Tibial nerve (tissue), 4 donors: ENCODE measurements around the gene OR2V1. TPM values are rescaled to one million over a fixed set of nuclear protein-coding genes. Genes with fewer than 3 reads are reported as not detected.
"Not testable (repeated sequence)": the region's sequence is repeated elsewhere in the genome, so short reads cannot be mapped to it uniquely, and the experiment has no call there.

Experiments
- DNase-seq, 2 donors: peaks; one replicate each; pipeline ENCODE4 v3.0.0-alpha.2; 2019; ENCODE audit warnings: low spot score in 2 of 2
- H3K27ac ChIP-seq, 4 donors: fragments of 200-600 bp; sonication (generic) in 3 of 4; one replicate each; pipeline ENCODE4 v1.5.1; 2017 to 2019; ENCODE audit warnings: mild to moderate bottlenecking in 1 of 4
- H3K27me3 ChIP-seq, 2 donors: fragments of 200-600 bp; sonication (generic) in 1 of 2; one replicate each; pipeline versions ENCODE4 v1.5.1 to v1.6.0; 2017 to 2019
- H3K36me3 ChIP-seq, 3 donors: fragments of 200-600 bp; sonication (generic); one replicate each; pipeline ENCODE4 v1.5.1; 2018 to 2019
- H3K4me1 ChIP-seq, 4 donors: fragments of 200-600 bp; sonication (generic) in 3 of 4; one replicate each; pipeline ENCODE4 v1.5.1; 2017 to 2019
- H3K4me3 ChIP-seq, 4 donors: fragments of 200-600 bp; sonication (generic) in 3 of 4; one replicate each; pipeline ENCODE4 v1.5.1; 2017 to 2019; ENCODE audit warnings: mild to moderate bottlenecking in 1 of 4, moderate library complexity in 1 of 4
- H3K9me3 ChIP-seq, 4 donors: fragments of 200-600 bp; sonication (generic) in 3 of 4; one replicate each; pipeline ENCODE4 v1.5.1; 2017 to 2019
- CTCF ChIP-seq, 5 experiments: fragments of 200-600 bp in 3 of 5; fragments of 450-650 bp in 2 of 5; sonication (generic) in 3 of 5; IDR thresholded peaks; one replicate each; pipeline ENCODE4 v1.5.1; 2016 to 2019; ENCODE audit warnings: antibody characterized with exemption in 5 of 5, mild to moderate bottlenecking in 3 of 5, moderate library complexity in 2 of 5
- EP300 ChIP-seq, 2 donors: sonication (generic); formaldehyde crosslinking; IDR thresholded peaks; one replicate each; pipeline ENCODE4 v1.6.1; 2017; ENCODE audit warnings: antibody characterized with exemption in 2 of 2, mild to moderate bottlenecking in 1 of 2
- POLR2A ChIP-seq, 2 donors: fragments of 450-650 bp; IDR thresholded peaks; one replicate each; pipeline ENCODE4 v1.6.1; 2017; ENCODE audit warnings: antibody characterized with exemption in 2 of 2, mild to moderate bottlenecking in 2 of 2, moderate library complexity in 2 of 2
- WGBS, 2 donors: methylation state at CpG; one replicate each; pipeline ENCODE4 v1.1.5; 2018; 5-methylcytosine and 5-hydroxymethylcytosine counted together
- total RNA-seq, 4 donors: library from RNA; depleted of rRNA; stranded (reverse); fragments of >200 nt; gene quantifications; one replicate each; pipeline ENCODE4 v1.1.0, GENCODE V29; 2016

The OR2V1 gene
- total RNA-seq, 4 donors from 2014 or later: not detected

- peaks cover 3 to 16% of the 10 kb centered on the region in 2 donors for H3K27me3 ChIP-seq
- H3K4me1 ChIP-seq, H3K9me3 ChIP-seq, H3K27ac ChIP-seq, H3K36me3 ChIP-seq, DNase-seq, H3K4me3 ChIP-seq: not testable (repeated sequence)
- WGBS, 2 donors: 82 to 91% methylated on average over 3 of the region's 3 CpGs
Observed at GRCh38 chr5:181095162-181095561, 35.8 kb downstream of the OR2V1 start.

GRCh38 chr5:181092428-181092827 is 38.5 kb downstream of the OR2V1 start:
- Histone ChIP-seq H3K4me1 (no peaks in the 10 kb centered on the region), H3K36me3 (no peaks in the 10 kb centered on the region), H3K27me3 (no peaks in the 10 kb centered on the region), H3K9me3 (peaks cover 0 to 3% (median 0%) of the 10 kb centered on the region in 4 donors), H3K27ac (no peak overlapping the region), H3K4me3 (no peak overlapping the region)
- TF ChIP-seq CTCF (IDR thresholded peaks at IDR 0.05) (no peak), POLR2A (IDR thresholded peaks at IDR 0.05) (no peak), EP300 (IDR thresholded peaks at IDR 0.05) (no peak)
- WGBS, 2 donors: 53 to 67% methylated on average over 7 of the region's 7 CpGs
- DNase-seq: no peak

DNA sequence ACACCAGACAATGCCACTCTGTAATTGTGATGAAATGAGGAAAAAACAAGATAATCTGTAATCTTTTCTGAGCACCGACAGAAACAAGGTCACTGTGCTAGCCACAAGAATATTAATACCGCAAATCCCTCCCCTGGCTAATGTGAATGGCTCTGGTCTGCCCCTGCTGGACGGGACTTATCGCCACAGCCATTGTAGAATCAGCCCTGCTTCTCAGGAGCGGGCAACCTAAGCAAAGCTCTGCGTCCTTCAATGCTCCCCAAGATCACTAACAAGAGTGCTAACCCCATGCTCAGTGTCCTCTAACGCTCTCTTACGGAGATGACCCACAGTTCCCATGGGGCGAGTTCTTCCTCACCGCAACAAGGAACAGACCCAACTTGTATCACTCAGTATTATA is 42.7 kb downstream of the OR2V1 start:
- Histone ChIP-seq H3K27me3 (peaks cover 0 to 3% of the 10 kb centered on the region in 2 donors), H3K9me3 (no peaks in the 10 kb centered on the region), H3K27ac (no peak overlapping the region), H3K4me1 (no peaks in the 10 kb centered on the region), H3K36me3 (no peaks in the 10 kb centered on the region), H3K4me3 (no peak overlapping the region)
- 57 to 64% methylated on average over 10 of the region's 10 CpGs for WGBS, 2 donors
- DNase-seq: no peak
- TF ChIP-seq POLR2A (IDR thresholded peaks at IDR 0.05): no peak
- no peak for TF ChIP-seq CTCF (IDR thresholded peaks at IDR 0.05)
- TF ChIP-seq EP300 (IDR thresholded peaks at IDR 0.05): no peak

- no peaks in the 10 kb centered on the region for H3K4me1 ChIP-seq
- no peak overlapping the region for H3K27ac ChIP-seq
- H3K4me3 ChIP-seq: no peak overlapping the region
- peaks cover 0 to 3% of the 10 kb centered on the region in 2 donors for H3K27me3 ChIP-seq
- DNase-seq: no peak
- H3K36me3 ChIP-seq: no peaks in the 10 kb centered on the region
- WGBS, 2 donors: 74 to 83% methylated on average over 10 of the region's 10 CpGs
- no peak for TF ChIP-seq EP300 (IDR thresholded peaks at IDR 0.05)
- H3K9me3 ChIP-seq: no peaks in the 10 kb centered on the region
Observed at GRCh38 chr5:181087309-181087708, 43.7 kb downstream of the OR2V1 start.

DNA sequence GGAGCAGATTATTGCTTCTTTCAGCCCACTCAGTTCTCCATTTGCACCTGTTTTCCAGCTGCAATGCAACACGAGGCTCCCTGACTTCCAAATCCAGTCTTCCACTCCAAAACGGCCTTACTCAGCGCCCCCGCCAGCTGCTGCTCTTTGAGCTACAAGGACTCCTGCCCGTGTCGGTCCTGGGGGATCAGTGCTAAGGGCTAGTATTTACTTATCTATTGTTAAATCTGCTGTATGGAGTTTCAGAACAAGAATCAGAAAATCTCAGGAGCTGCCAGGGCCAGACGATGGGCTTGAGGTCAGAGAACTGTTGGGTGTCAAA is 44.1 kb downstream of the OR2V1 start:
- H3K27me3 ChIP-seq: peaks cover 0 to 3% of the 10 kb centered on the region in 2 donors
- no peaks in the 10 kb centered on the region for H3K9me3 ChIP-seq
- TF ChIP-seq CTCF (IDR thresholded peaks at IDR 0.05) (no peak), EP300 (IDR thresholded peaks at IDR 0.05) (no peak), POLR2A (IDR thresholded peaks at IDR 0.05) (no peak)
- H3K36me3 ChIP-seq: no peaks in the 10 kb centered on the region
- H3K4me3 ChIP-seq: no peak overlapping the region
- H3K4me1 ChIP-seq: no peaks in the 10 kb centered on the region
- H3K27ac ChIP-seq: no peak overlapping the region
- 50 to 65% methylated on average over 7 of the region's 7 CpGs for WGBS, 2 donors
- no peak for DNase-seq

DNA sequence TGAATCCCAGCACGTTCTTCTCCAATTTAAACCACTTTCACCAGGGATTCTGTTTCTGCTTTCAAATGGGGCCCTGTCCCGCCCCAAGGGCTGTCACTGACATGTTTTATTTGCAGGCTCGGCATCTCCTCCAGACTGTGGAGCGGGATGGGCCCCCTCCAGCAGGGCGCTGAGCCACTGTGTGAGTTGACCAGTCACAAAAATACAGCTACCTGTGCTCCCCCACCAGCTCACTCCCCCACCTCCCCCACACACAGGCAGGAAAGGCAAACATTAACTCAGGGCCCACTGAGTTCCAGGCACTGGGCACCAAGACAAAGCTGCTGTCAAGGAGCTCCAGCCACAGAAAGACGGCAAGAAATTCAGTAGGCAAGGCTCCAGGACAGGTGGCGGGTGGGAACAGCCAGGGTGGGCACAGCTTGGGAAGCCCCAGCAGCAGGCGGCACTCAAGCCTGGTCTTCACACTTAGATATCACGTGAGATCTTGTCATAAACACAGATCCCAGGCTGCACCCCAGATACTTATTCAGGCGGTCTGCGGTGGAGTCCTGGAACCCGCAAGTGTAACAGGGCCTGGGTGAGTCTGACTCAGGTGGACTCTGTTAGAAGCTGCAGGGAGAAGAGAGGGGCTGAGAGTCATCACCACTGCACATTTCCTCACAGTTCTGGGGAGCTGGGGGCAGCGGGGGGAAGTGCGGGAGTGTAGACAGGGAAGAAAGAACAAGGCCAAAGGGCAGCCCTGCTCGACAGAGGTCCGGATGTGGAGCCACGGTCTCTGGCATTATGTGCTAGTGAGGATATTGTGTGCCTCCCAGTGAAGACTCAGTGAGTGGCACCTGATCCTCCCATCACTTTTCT is 44.7 kb downstream of the OR2V1 start:
- Histone ChIP-seq H3K27ac (no peak overlapping the region), H3K36me3 (no peaks in the 10 kb centered on the region), H3K27me3 (peaks cover 0 to 3% of the 10 kb centered on the region in 2 donors), H3K4me1 (no peaks in the 10 kb centered on the region), H3K9me3 (no peaks in the 10 kb centered on the region), H3K4me3 (no peak overlapping the region)
- TF ChIP-seq CTCF (IDR thresholded peaks at IDR 0.05) (no peak), POLR2A (IDR thresholded peaks at IDR 0.05) (no peak), EP300 (IDR thresholded peaks at IDR 0.05) (no peak)
- no peak for DNase-seq
- 56 to 64% methylated on average over 17 of the region's 17 CpGs for WGBS, 2 donors
